H1 (cell line): ENCODE data around the gene SFN. TPM values are rescaled to one million over a fixed set of nuclear protein-coding genes. Genes with fewer than 3 reads are reported as not detected.

ENCODE experiments used
- CTCF ChIA-PET: fragments of 300-600 bp; sonication (Branson Sonifier 250); formaldehyde crosslinking; loops from one replicate; lab custom pipeline; 2021; ENCODE audit not compliant: partially characterized antibody; lab: Charles Lee
- POLR2A ChIA-PET: fragments of 300-600 bp; sonication (Branson Sonifier 250); formaldehyde crosslinking; loops from one replicate; lab custom pipeline; 2021; ENCODE audit warnings: inconsistent platforms; ENCODE audit not compliant: partially characterized antibody; lab: Charles Lee
- DNase-seq, 2 experiments: peaks; one replicate each; pipeline versions ENCODE4 v3.0.0 to v3.0.0-alpha.2; 2010 to 2022; ENCODE audit warnings: low spot score in 2 of 2, low read depth in 1 of 2, mixed read lengths in 1 of 2
- FAIRE-seq: peaks from 2 replicates; lab custom pipeline; 2011; peaks lifted over from hg19 to GRCh38; lab: Jason Lieb, UNC
- H2AFZ ChIP-seq: 2 replicates; pipeline ENCODE4 v1.8.1; 2012; ENCODE audit warnings: low read length, inconsistent platforms
- H2AK5ac ChIP-seq: 2 replicates; pipeline ENCODE4 v1.6.1; 2013; ENCODE audit warnings: low read depth, low read length
- H2BK120ac ChIP-seq: replicated peaks from 2 replicates; pipeline ENCODE3; 2013; ENCODE audit warnings: low read depth, low read length, inconsistent platforms
- H2BK12ac ChIP-seq: 2 replicates; pipeline ENCODE4 v1.6.1; 2013; ENCODE audit warnings: low read depth, low read length
- H2BK15ac ChIP-seq: 2 replicates; pipeline ENCODE4 v1.6.1; 2013; ENCODE audit warnings: low read length
- H2BK20ac ChIP-seq: 2 replicates; pipeline ENCODE4 v1.6.1; 2013; ENCODE audit warnings: low read length
- H2BK5ac ChIP-seq: 2 replicates; pipeline ENCODE4 v1.6.1; 2013; ENCODE audit warnings: low read depth, low read length
- H3K14ac ChIP-seq: 2 replicates; pipeline ENCODE4 v1.6.1; 2013; ENCODE audit warnings: inconsistent platforms; ENCODE audit not compliant: insufficient read length
- H3K18ac ChIP-seq: 2 replicates; pipeline ENCODE4 v1.6.1; 2013; ENCODE audit warnings: low read length; ENCODE audit errors: extremely low read depth
- H3K23ac ChIP-seq: 2 replicates; pipeline ENCODE4 v1.6.1; 2013; ENCODE audit warnings: inconsistent platforms; ENCODE audit not compliant: insufficient read length
- H3K23me2 ChIP-seq: 2 replicates; pipeline ENCODE4 v1.6.1; 2013; ENCODE audit warnings: low read depth, low read length
- H3K27ac ChIP-seq: 2 replicates; pipeline ENCODE4 v1.6.1; 2011; ENCODE audit warnings: low read depth, low read length, inconsistent platforms
- H3K27me3 ChIP-seq, 4 experiments: replicated peaks in 1 of 4; 1 replicate in 1 of 4; 2 replicates in 3 of 4; pipeline versions ENCODE4 v1.6.1 to v1.8.1; 2011 to 2013; ENCODE audit warnings: low read length in 3 of 4, mild to moderate bottlenecking in 3 of 4, inconsistent platforms in 2 of 4, mixed read lengths in 2 of 4, moderate library complexity in 1 of 4; ENCODE audit not compliant: control insufficient read depth in 3 of 4, insufficient read depth in 3 of 4; ENCODE audit errors: extremely low read depth in 1 of 4
- H3K36me3 ChIP-seq, 4 experiments: 2 replicates each; pipeline versions ENCODE4 v1.6.1 to v1.8.1; 2011 to 2013; ENCODE audit warnings: mild to moderate bottlenecking in 4 of 4, low read length in 3 of 4, moderate library complexity in 2 of 4, control low read depth in 1 of 4, inconsistent platforms in 1 of 4; ENCODE audit not compliant: insufficient read depth in 4 of 4, control insufficient read depth in 2 of 4
- H3K4ac ChIP-seq: replicated peaks from 2 replicates; pipeline ENCODE3; 2013; ENCODE audit warnings: low read length, low read depth, mixed read lengths, inconsistent platforms; ENCODE audit not compliant: insufficient read length
- H3K4me1 ChIP-seq, 4 experiments: replicated peaks in 1 of 4; 1 replicate in 1 of 4; 2 replicates in 3 of 4; pipeline versions ENCODE4 v1.6.1 to v1.8.1; 2011 to 2013; ENCODE audit warnings: low read length in 3 of 4, inconsistent platforms in 2 of 4, mixed read lengths in 1 of 4; ENCODE audit not compliant: insufficient read depth in 4 of 4, control insufficient read depth in 3 of 4
- H3K4me2 ChIP-seq, 2 experiments: 2 replicates each; pipeline versions ENCODE4 v1.6.1 to v1.8.1; 2011 to 2013; ENCODE audit warnings: low read depth in 2 of 2, low read length in 2 of 2, control low read depth in 1 of 2, inconsistent platforms in 1 of 2, mild to moderate bottlenecking in 1 of 2; ENCODE audit not compliant: insufficient read depth in 1 of 2
- H3K4me3 ChIP-seq, 4 experiments: fragments of 200-600, 300-600 bp in 1 of 4; sonication (generic), shearing (Covaris generic), sonication (Bioruptor Twin) in 1 of 4; 2 replicates each; pipeline versions ENCODE4 v1.5.1 to v1.8.1; 2011 to 2016; ENCODE audit warnings: low read length in 4 of 4, low read depth in 3 of 4, control low read depth in 2 of 4, inconsistent platforms in 2 of 4, mild to moderate bottlenecking in 2 of 4, mixed read lengths in 1 of 4, moderate library complexity in 1 of 4; ENCODE audit not compliant: insufficient read depth in 2 of 4; ENCODE audit errors: extremely low read depth in 1 of 4
- H3K56ac ChIP-seq: replicated peaks from 2 replicates; pipeline ENCODE3; 2013; ENCODE audit warnings: low read depth, mild to moderate bottlenecking, mixed read lengths, low read length, inconsistent platforms; ENCODE audit not compliant: insufficient read length
- H3K79me1 ChIP-seq: 2 replicates; pipeline ENCODE4 v1.6.1; 2013; ENCODE audit warnings: low read depth, low read length, control low read depth
- H3K79me2 ChIP-seq, 2 experiments: 2 replicates each; pipeline versions ENCODE4 v1.6.1 to v1.8.1; 2012 to 2013; ENCODE audit warnings: low read length in 2 of 2, mild to moderate bottlenecking in 2 of 2, inconsistent platforms in 1 of 2; ENCODE audit not compliant: insufficient read depth in 2 of 2, control insufficient read depth in 1 of 2
- H3K9ac ChIP-seq, 4 experiments: replicated peaks in 1 of 4; 1 replicate in 1 of 4; 2 replicates in 3 of 4; pipeline versions ENCODE4 v1.6.1 to v1.8.1; 2011 to 2013; ENCODE audit warnings: low read depth in 3 of 4, low read length in 3 of 4, control low read depth in 2 of 4, mild to moderate bottlenecking in 2 of 4, moderate library complexity in 2 of 4, inconsistent platforms in 1 of 4; ENCODE audit errors: extremely low read depth in 1 of 4
- H3K9me3 ChIP-seq, 2 experiments: 2 replicates each; pipeline versions ENCODE4 v1.6.1 to v1.8.1; 2012 to 2013; ENCODE audit warnings: mild to moderate bottlenecking in 2 of 2, moderate library complexity in 2 of 2, control low read depth in 1 of 2, inconsistent platforms in 1 of 2, low read depth in 1 of 2, low read length in 1 of 2, mixed read lengths in 1 of 2; ENCODE audit not compliant: insufficient read depth in 2 of 2
- H4K20me1 ChIP-seq, 2 experiments: replicated peaks in 1 of 2; 2 replicates each; pipeline versions ENCODE3 to v1.8.1; 2011 to 2013; ENCODE audit warnings: inconsistent platforms in 2 of 2, low read length in 2 of 2, mild to moderate bottlenecking in 1 of 2; ENCODE audit not compliant: insufficient read depth in 2 of 2, control insufficient read depth in 1 of 2
- H4K5ac ChIP-seq: 2 replicates; pipeline ENCODE4 v1.6.1; 2013; ENCODE audit warnings: low read length, low read depth, mixed read lengths, inconsistent platforms; ENCODE audit not compliant: insufficient read length
- H4K8ac ChIP-seq: 2 replicates; pipeline ENCODE4 v1.8.0; 2013; ENCODE audit warnings: mild to moderate bottlenecking, moderate library complexity, low read length, inconsistent platforms; ENCODE audit not compliant: insufficient read depth; ENCODE audit errors: extremely low read depth
- H4K91ac ChIP-seq: replicated peaks from 2 replicates; pipeline ENCODE3; 2013; ENCODE audit warnings: low read length, mixed read lengths, inconsistent platforms; ENCODE audit not compliant: insufficient read length
- BCL11A ChIP-seq, 2 experiments: IDR thresholded peaks; one replicate each; pipeline ENCODE4 v1.6.1; 2011; ENCODE audit warnings: low read depth in 2 of 2, low read length in 2 of 2, mild to moderate bottlenecking in 2 of 2
- CTCF ChIP-seq, 3 experiments: IDR thresholded peaks; 1 replicate in 2 of 3; 2 replicates in 1 of 3; pipeline versions ENCODE4 v1.5.1 to v1.6.1; 2011; ENCODE audit warnings: low read length in 3 of 3, mild to moderate bottlenecking in 3 of 3, inconsistent platforms in 2 of 3, low read depth in 1 of 3, moderate library complexity in 1 of 3; ENCODE audit not compliant: insufficient read depth in 1 of 3; ENCODE audit errors: control extremely low read depth in 1 of 3
- JUN ChIP-seq: IDR thresholded peaks from 2 replicates; pipeline ENCODE4 v1.6.1; 2011; ENCODE audit warnings: low read depth, mild to moderate bottlenecking, improper control_type of control experiment, low read length
- JUND ChIP-seq: IDR thresholded peaks from 2 replicates; pipeline ENCODE4 v1.6.1; 2011; ENCODE audit warnings: mild to moderate bottlenecking, improper control_type of control experiment, low read length
- NRF1 ChIP-seq: IDR thresholded peaks from 2 replicates; pipeline ENCODE4 v1.6.1; 2011; ENCODE audit warnings: mild to moderate bottlenecking, low read depth, low read length, improper control_type of control experiment
- POU5F1 ChIP-seq: IDR thresholded peaks from 2 replicates; pipeline ENCODE4 v1.6.1; 2011; ENCODE audit warnings: low read depth, mild to moderate bottlenecking, low read length, moderate library complexity
- RFX5 ChIP-seq: IDR thresholded peaks from 2 replicates; pipeline ENCODE4 v1.6.1; 2011; ENCODE audit warnings: low read depth, low read length, improper control_type of control experiment, borderline replicate concordance
- SAP30 ChIP-seq: fragments of 300-600 bp; sonication (generic); IDR thresholded peaks from 2 replicates; pipeline ENCODE4 v1.7.1; 2012; ENCODE audit warnings: low read length, moderate library complexity, mild to moderate bottlenecking, inconsistent platforms; ENCODE audit not compliant: insufficient read depth, insufficient replicate concordance
- SIN3A ChIP-seq, 2 experiments: IDR thresholded peaks in 1 of 2; conservative IDR thresholded peaks in 1 of 2; 2 replicates each; pipeline ENCODE4 v1.6.1; 2011 to 2012; ENCODE audit warnings: low read length in 2 of 2, improper control_type of control experiment in 1 of 2, low read depth in 1 of 2, mild to moderate bottlenecking in 1 of 2
- SIRT6 ChIP-seq: IDR thresholded peaks from one replicate; pipeline ENCODE4 v1.7.1; 2012; ENCODE audit warnings: low read length, inconsistent platforms
- SIX5 ChIP-seq: IDR thresholded peaks from 2 replicates; pipeline ENCODE4 v1.6.1; 2011; ENCODE audit warnings: mild to moderate bottlenecking, low read depth, low read length
- SRF ChIP-seq: IDR thresholded peaks from 2 replicates; pipeline ENCODE4 v1.6.1; 2011; ENCODE audit warnings: mild to moderate bottlenecking, low read depth, low read length, moderate library complexity
- WGBS, 2 experiments: shearing (Covaris generic) in 1 of 2; methylation state at CpG; one replicate each; pipeline versions ENCODE4 v1.1.6 to v1.1.7; 2013 to 2015; ENCODE audit warnings: low lambda C conversion rate in 2 of 2, mixed read lengths in 2 of 2, inconsistent platforms in 1 of 2, low coverage in 1 of 2, missing lambda C conversion rate in 1 of 2; ENCODE audit not compliant: insufficient replicate concordance in 2 of 2, insufficient coverage in 1 of 2, insufficient read length in 1 of 2; ENCODE audit errors: extremely low coverage in 1 of 2, missing lambda C conversion rate in 1 of 2; 5-methylcytosine and 5-hydroxymethylcytosine counted together
- polyA plus RNA-seq, 7 experiments: library from polyadenylated mRNA; depleted of rRNA in 3 of 7; stranded (reverse) in 5 of 7; unstranded in 2 of 7; fragments of >200 nt in 5 of 7; fragments of 200-250 nt in 2 of 7; gene quantifications; 1 replicate in 5 of 7; 2 replicates in 1 of 7; 4 replicates in 1 of 7; pipeline versions ENCODE4 v1.2.1 to v1.2.3, GENCODE V29; 2011 to 2013; ENCODE audit warnings: missing spikeins in 2 of 7, mixed read lengths in 2 of 7
- total RNA-seq: library from RNA; stranded (reverse); fragmentation: NEBNext Ultra II Directional; extraction: Animal tissue kit (Norgen Biotek cat#: 25700); gene quantifications from 2 replicates; pipeline ENCODE4 v1.2.1, GENCODE V29; 2021

The SFN gene
- total and polyA plus RNA-seq, 2 of the 8 experiments (the other 6 are each of a cell fraction or from before 2014, with no cell fraction given): 3.3 to 3.9 TPM

- Histone ChIP-seq H3K4me3 (no peak overlapping the region), H2BK120ac (no peak overlapping the region), H2AFZ (no peak overlapping the region), H3K4me2 (no peak overlapping the region), H3K4ac (no peak overlapping the region), H3K9me3 (no peaks in the 10 kb centered on the region), H3K27me3 (peaks cover 0 to 2% (median 0%) of the 10 kb centered on the region in 4 experiments; a peak in 2 of 7 replicates), H3K79me1 (no peaks in the 10 kb centered on the region), H3K27ac (no peak overlapping the region), H3K36me3 (no peaks in the 10 kb centered on the region), H3K23ac (no peak overlapping the region), H3K79me2 (no peaks in the 10 kb centered on the region), H2AK5ac (no peak overlapping the region), H4K20me1 (no peaks in the 10 kb centered on the region), H3K9ac (no peak overlapping the region), H4K8ac (no peak overlapping the region), H2BK12ac (no peak overlapping the region), H2BK15ac (no peak overlapping the region), H3K23me2 (no peaks in the 10 kb centered on the region), H4K91ac (no peak overlapping the region), H2BK5ac (no peak overlapping the region), H2BK20ac (no peak overlapping the region), H3K56ac (no peak overlapping the region), H3K18ac (no peak overlapping the region), H3K4me1 (no peaks in the 10 kb centered on the region), H4K5ac (no peak overlapping the region), H3K14ac (no peak overlapping the region)
- POLR2A ChIA-PET: interaction anchor here (1.1 to 2.5 kb wide), 5 partner anchors 9 to 23 kb away, joined by 3 to 14 read pairs (median 7); partner anchors contain the start of genes GPATCH3, GPN2 and NUDC
- DNase-seq (no peak), FAIRE-seq (no peak)
- WGBS, 2 experiments: 86% methylated on average over 5 of the region's 5 CpGs; no CpG with 5 or more reads in 1 of the 2 experiments
- CTCF ChIA-PET: interaction anchor here (0.8 to 1.3 kb wide), 3 partner anchors 47 to 311 kb away, joined by 3 read pairs; partner anchors contain the start of gene KDF1
- TF ChIP-seq POU5F1 (no peak), SIRT6 (no peak), CTCF (IDR thresholded peaks at IDR 0.05; ENCODE audit: control extremely low read depth in 1 of 3, insufficient read depth in 1 of 3, low read depth in 1 of 3, low read length in 3 of 3) (no peak), JUND (no peak), SRF (no peak), NRF1 (no peak), SIN3A (conservative IDR thresholded peaks at IDR 0.05 in 1 of 2, IDR thresholded peaks at IDR 0.05 in 1 of 2; ENCODE audit: low read depth in 1 of 2, low read length in 2 of 2) (no peak), RFX5 (no peak), SIX5 (no peak), SAP30 (no peak), JUN (no peak), BCL11A (IDR thresholded peaks at IDR 0.05; ENCODE audit: low read depth in 2 of 2, low read length in 2 of 2) (no peak)
These were observed 50.4 kb downstream of the SFN start for GRCh38 chr1:26913389-26913753.
